ENCODE data around the gene PCNX1.

Gene PCNX1

GRCh38 chr14:70885343-70886022, 21.8 kb upstream of the PCNX1 start:
- TF ChIP-seq EZH2phosphoT487 (IDR thresholded peaks at IDR 0.05; ENCODE audit: borderline replicate concordance, low read length) (no peak), CTCF (IDR thresholded peaks at IDR 0.05; ENCODE audit: low read depth, low read length, poor library complexity, severe bottlenecking) (no peak)
- no peaks in the 10 kb centered on the region for H3K79me2 ChIP-seq (ENCODE audit: control insufficient read depth, low read length)
- no peaks in the 10 kb centered on the region for H3K9me3 ChIP-seq (ENCODE audit: control insufficient read depth, insufficient read depth, low read length)
- no peak overlapping the region for H3K4me2 ChIP-seq (ENCODE audit: low read length)
- no peaks in the 10 kb centered on the region for H3F3A ChIP-seq (ENCODE audit: control insufficient read depth, insufficient read depth)
- no peaks in the 10 kb centered on the region for H3K36me3 ChIP-seq (ENCODE audit: control insufficient read depth, low read length)
- no peak overlapping the region for H3K27ac ChIP-seq (ENCODE audit: low read depth, low read length)
- H3K4me3 ChIP-seq (ENCODE audit: low read length) = no peak overlapping the region
- no peaks in the 10 kb centered on the region for H3K9me2 ChIP-seq (replicated peaks; ENCODE audit: control insufficient read depth, low read length)
- no peaks in the 10 kb centered on the region for H4K20me1 ChIP-seq (ENCODE audit: control insufficient read depth, insufficient read depth, low read depth, low read length)
- peaks cover 24% of the 10 kb centered on the region for H3K27me3 ChIP-seq (ENCODE audit: control insufficient read depth, low read length)
- H3K4me1 ChIP-seq (ENCODE audit: control insufficient read depth, low read length) = peaks cover 12% of the 10 kb centered on the region

- no peaks in the 10 kb centered on the region for H3K36me3 ChIP-seq (ENCODE audit: control insufficient read depth, low read length)
- H3K79me2 ChIP-seq (ENCODE audit: control insufficient read depth, low read length) = no peaks in the 10 kb centered on the region
- no peak overlapping the region for H3K4me3 ChIP-seq (ENCODE audit: low read length)
- H3K9me3 ChIP-seq (ENCODE audit: control insufficient read depth, insufficient read depth, low read length) = no peaks in the 10 kb centered on the region
- no peaks in the 10 kb centered on the region for H3K9me2 ChIP-seq (replicated peaks; ENCODE audit: control insufficient read depth, low read length)
- H3K27me3 ChIP-seq (ENCODE audit: control insufficient read depth, low read length) = peaks cover 25% of the 10 kb centered on the region
- H3K27ac ChIP-seq (ENCODE audit: low read depth, low read length) = no peak overlapping the region
- TF ChIP-seq EZH2phosphoT487 (IDR thresholded peaks at IDR 0.05; ENCODE audit: borderline replicate concordance, low read length) (no peak), CTCF (IDR thresholded peaks at IDR 0.05; ENCODE audit: low read depth, low read length, poor library complexity, severe bottlenecking) (no peak)
- H3K4me2 ChIP-seq (ENCODE audit: low read length) = no peak overlapping the region
- H3K4me1 ChIP-seq (ENCODE audit: control insufficient read depth, low read length) = peaks cover 12% of the 10 kb centered on the region
- H4K20me1 ChIP-seq (ENCODE audit: control insufficient read depth, insufficient read depth, low read depth, low read length) = no peaks in the 10 kb centered on the region
- H3F3A ChIP-seq (ENCODE audit: control insufficient read depth, insufficient read depth) = no peaks in the 10 kb centered on the region
Observed at GRCh38 chr14:70886421-70887206, 20.6 kb upstream of the PCNX1 start.

GRCh38 chr14:70887207-70887681, 20.0 kb upstream of the PCNX1 start:
- H3K36me3 ChIP-seq (ENCODE audit: control insufficient read depth, low read length) = no peaks in the 10 kb centered on the region
- H4K20me1 ChIP-seq (ENCODE audit: control insufficient read depth, insufficient read depth, low read depth, low read length) = no peaks in the 10 kb centered on the region
- H3K4me2 ChIP-seq (ENCODE audit: low read length) = no peak overlapping the region
- peaks cover 12% of the 10 kb centered on the region for H3K4me1 ChIP-seq (ENCODE audit: control insufficient read depth, low read length)
- no peaks in the 10 kb centered on the region for H3F3A ChIP-seq (ENCODE audit: control insufficient read depth, insufficient read depth)
- H3K27ac ChIP-seq (ENCODE audit: low read depth, low read length) = no peak overlapping the region
- no peaks in the 10 kb centered on the region for H3K9me3 ChIP-seq (ENCODE audit: control insufficient read depth, insufficient read depth, low read length)
- H3K79me2 ChIP-seq (ENCODE audit: control insufficient read depth, low read length) = no peaks in the 10 kb centered on the region
- H3K9me2 ChIP-seq (replicated peaks; ENCODE audit: control insufficient read depth, low read length) = no peaks in the 10 kb centered on the region
- no peak overlapping the region for H3K4me3 ChIP-seq (ENCODE audit: low read length)
- TF ChIP-seq CTCF (IDR thresholded peaks at IDR 0.05; ENCODE audit: low read depth, low read length, poor library complexity, severe bottlenecking) (no peak), EZH2phosphoT487 (IDR thresholded peaks at IDR 0.05; ENCODE audit: borderline replicate concordance, low read length) (no peak)
- H3K27me3 ChIP-seq (ENCODE audit: control insufficient read depth, low read length) = peaks cover 28% of the 10 kb centered on the region

Data from DOHH2 (cell line).